Measurements from ENCODE around the gene IPO9. TPM values are rescaled to one million over a fixed set of nuclear protein-coding genes. Genes with fewer than 3 reads are reported as not detected.
A peak's percentile ranks its signal among the peaks of the same experiment; 100 is the strongest.

The IPO9 gene
- total RNA-seq, 4 donors from 2014 or later = 2.0 to 13.0 (median 7.9) TPM

DNA sequence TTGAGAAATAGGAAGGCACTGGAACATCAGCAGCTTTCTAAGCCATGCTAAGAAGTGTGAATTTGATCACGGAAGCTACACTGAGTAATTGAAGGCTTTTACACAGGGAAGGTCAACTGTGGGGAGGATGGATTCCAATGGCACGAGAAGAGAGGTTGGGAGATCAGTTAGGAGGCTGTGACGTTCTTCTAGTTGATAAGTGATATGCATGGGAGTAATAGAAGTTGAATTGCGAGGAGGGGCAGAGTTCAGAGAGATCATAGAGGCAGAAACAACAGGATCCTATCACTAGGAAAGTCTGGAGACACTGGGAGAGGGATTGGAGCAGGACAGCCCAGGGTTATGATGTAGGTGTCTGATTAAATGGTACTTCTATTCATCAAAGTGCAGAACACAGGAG, 101.2 kb downstream of the IPO9 start:
- in situ Hi-C loops (cut with MboI; ENCODE audit: low pct_ligation_motif_present in 1 of 4, low pct_unique_long_range_greater_than_20kb in 1 of 4, low sequenced_read_pairs in 3 of 4) (no loop called here), intact Hi-C loops (cut with DNase I; ENCODE audit: low total_unique reads) (no loop called here)
- Histone ChIP-seq H3K4me3 (no peak overlapping the region), H3K27ac (peak overlapping the region in 3 of 4 donors; percentile 15 to 65 (median 21)), H3K36me3 (no peaks in the 10 kb centered on the region), H3K27me3 (peaks cover 4% of the 10 kb centered on the region), H3K9me3 (no peaks in the 10 kb centered on the region), H3K4me1 (peaks cover 0 to 27% (median 6%) of the 10 kb centered on the region in 4 donors)
- TF ChIP-seq CTCF (IDR thresholded peaks at IDR 0.05) (no peak), POLR2AphosphoS5 (IDR thresholded peaks at IDR 0.05) (no peak), POLR2A (IDR thresholded peaks at IDR 0.05) (no peak)
- no peak for DNase-seq
- WGBS, 2 donors (ENCODE audit: low coverage in 1 of 2) = 64 to 68% methylated on average over 4 of the region's 4 CpGs

DNA sequence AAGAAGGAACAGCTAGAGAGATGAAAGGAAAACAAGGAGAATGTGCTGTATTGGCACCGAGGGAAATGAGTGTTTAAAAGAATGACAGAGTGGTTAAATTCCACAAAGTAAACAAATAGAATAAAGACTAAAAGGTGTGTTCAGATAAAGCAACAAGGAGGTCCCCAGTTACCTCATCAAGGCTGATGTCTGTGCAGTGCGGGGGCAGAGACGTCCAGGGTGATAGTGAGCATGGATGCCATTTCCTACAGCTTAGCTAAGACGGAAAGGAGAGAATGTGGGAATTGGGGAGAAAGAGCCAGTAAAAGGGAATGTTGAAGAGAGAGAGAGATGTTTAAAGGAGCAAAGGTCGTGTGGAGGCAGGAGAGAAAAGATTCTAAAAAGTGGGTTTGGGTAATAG, 101.8 kb downstream of the IPO9 start:
- DNase-seq = no peak
- 61% methylated on average over 5 of the region's 5 CpGs for WGBS, 2 donors (ENCODE audit: low coverage in 1 of 2)
- peak overlapping the region in 3 of 4 donors; percentile 9 to 65 (median 21) for H3K27ac ChIP-seq
- no peaks in the 10 kb centered on the region for H3K9me3 ChIP-seq
- TF ChIP-seq POLR2AphosphoS5 (IDR thresholded peaks at IDR 0.05) = no peak
- TF ChIP-seq CTCF (IDR thresholded peaks at IDR 0.05) = no peak
- no peak for TF ChIP-seq EP300 (IDR thresholded peaks at IDR 0.05; ENCODE audit: low read depth)
- no peak for TF ChIP-seq POLR2A (IDR thresholded peaks at IDR 0.05)
- intact Hi-C loops (cut with DNase I; ENCODE audit: low total_unique reads) = no loop called here
- peaks cover 4% of the 10 kb centered on the region for H3K27me3 ChIP-seq
- H3K36me3 ChIP-seq = no peaks in the 10 kb centered on the region
- H3K4me1 ChIP-seq = peaks cover 0 to 22% (median 5%) of the 10 kb centered on the region in 4 donors
- no peak overlapping the region for H3K4me3 ChIP-seq
- in situ Hi-C loops (cut with MboI; ENCODE audit: low pct_ligation_motif_present in 1 of 4, low pct_unique_long_range_greater_than_20kb in 1 of 4, low sequenced_read_pairs in 3 of 4) = no loop called here

Small RNA genes lying within 50 kb of the gene (small RNA-seq; reads per million reads assigned to genes)
- gene MIR1231 (0 reads per million in 4 donors), gene MIR6739 (0 reads per million in 4 donors)

Other genes with a start within 250 kb of the IPO9 start
- 1 to 10 TPM; 2.2 to 6.7 (median 4.6) TPM for gene SHISA4, start 59.7 kb downstream of the IPO9 start, total RNA-seq
- gene LMOD1, start 117.4 kb downstream of the IPO9 start, total RNA-seq = 100 to 1,000 TPM in 3 of 4 donors, 10 to 100 TPM in 1; 73.2 to 166 (median 115) TPM
- gene TIMM17A, start 126.3 kb downstream of the IPO9 start, total RNA-seq = 10 to 100 TPM in 3 of 4 donors, 1 to 10 TPM in 1; 3.0 to 37.0 (median 33.7) TPM
- gene RNPEP, start 153.5 kb downstream of the IPO9 start, total RNA-seq = 100 to 1,000 TPM; 118 to 285 (median 184) TPM
- 1,000 to 10,000 TPM in 1 of 4 donors, 100 to 1,000 TPM in 3; 581 to 1,486 (median 902) TPM for gene ELF3, start 181.4 kb downstream of the IPO9 start, total RNA-seq